K562 (cell line): ENCODE data around the gene EDRF1. TPM values are rescaled to one million over a fixed set of nuclear protein-coding genes. Genes with fewer than 3 reads are reported as not detected.

Experiments
- ATAC-seq: fragments of 200-7000 bp; cut with Tn5 transposase; 3 replicates; pipeline ENCODE4 v1.9.1; 2020; ENCODE audit warnings: moderate library complexity
- BruUV-seq: library from RNA; stranded (reverse); fragments of 400-500 nt; replicated peaks from 2 replicates; lab custom pipeline; 2021; lab: Mats Ljungman, UMichigan
- CTCF ChIA-PET: fragments of 300-600 bp; formaldehyde crosslinking; extraction: SDS; loops from one replicate; lab custom pipeline; 2021; ENCODE audit warnings: low intra/inter-chr PET ratio; lab: Yijun Ruan, JAX
- POLR2A ChIA-PET: fragments of 300-600, 350-650 bp; sonication (Branson Sonifier 250); formaldehyde crosslinking; extraction: SDS; loops from one replicate; lab custom pipeline; 2021; ENCODE audit warnings: antibody characterized with exemption, inconsistent platforms; lab: Yijun Ruan, JAX
- DNase-seq, 4 experiments: peaks; one replicate each; pipeline versions ENCODE4 v3.0.0 to v3.0.0-alpha.2; 2011 to 2018; ENCODE audit warnings: low spot score in 3 of 4, mixed read lengths in 3 of 4; ENCODE audit errors: extremely low read depth in 1 of 4
- FAIRE-seq: peaks from 2 replicates; lab custom pipeline; 2011; peaks lifted over from hg19 to GRCh38; lab: Jason Lieb, UNC
- H2AFZ ChIP-seq: 2 replicates; pipeline ENCODE4 v1.6.0; 2011; ENCODE audit warnings: low read depth, low read length, control low read depth, inconsistent platforms
- H3K27ac ChIP-seq: fragments of 200-600 bp; 3 replicates; pipeline ENCODE4 v1.8.0; 2011; ENCODE audit warnings: low read depth, mild to moderate bottlenecking, control low read depth, inconsistent platforms, low read length, moderate library complexity, mixed read lengths; ENCODE audit errors: extremely low read depth
- H3K27me3 ChIP-seq, 2 experiments: fragments of 300-600 bp in 1 of 2; 2 replicates in 1 of 2; 3 replicates in 1 of 2; pipeline versions ENCODE4 v1.6.0 to v1.8.0; 2011; ENCODE audit warnings: inconsistent platforms in 2 of 2, low read length in 2 of 2, mild to moderate bottlenecking in 1 of 2, mixed read lengths in 1 of 2, moderate library complexity in 1 of 2; ENCODE audit not compliant: control insufficient read depth in 2 of 2, insufficient read depth in 2 of 2
- H3K36me3 ChIP-seq: fragments of 300-600 bp; 3 replicates; pipeline ENCODE4 v1.8.0; 2011; ENCODE audit warnings: mild to moderate bottlenecking, low read length, inconsistent platforms; ENCODE audit not compliant: control insufficient read depth, insufficient read depth
- H3K4me1 ChIP-seq, 2 experiments: fragments of 200-600 bp in 1 of 2; replicated peaks in 1 of 2; 2 replicates in 1 of 2; 3 replicates in 1 of 2; pipeline versions ENCODE4 v1.5.1 to v1.8.0; 2011; ENCODE audit warnings: inconsistent platforms in 2 of 2, low read length in 2 of 2, mild to moderate bottlenecking in 1 of 2, mixed read lengths in 1 of 2, moderate library complexity in 1 of 2; ENCODE audit not compliant: control insufficient read depth in 2 of 2, insufficient read depth in 2 of 2
- H3K4me2 ChIP-seq: 2 replicates; pipeline ENCODE4 v1.6.1; 2011; ENCODE audit warnings: low read length, control low read depth, inconsistent platforms, mixed read lengths; ENCODE audit not compliant: insufficient read depth
- H3K4me3 ChIP-seq: fragments of 200-600 bp; sonication (generic), shearing (Covaris generic); 2 replicates; pipeline ENCODE4 v1.5.1; 2016; ENCODE audit warnings: control low read depth, inconsistent platforms
- H3K79me2 ChIP-seq: fragments of 200-600 bp; 3 replicates; pipeline ENCODE4 v1.8.0; 2011; ENCODE audit warnings: low read length, inconsistent platforms; ENCODE audit not compliant: control insufficient read depth, insufficient read depth
- H3K9ac ChIP-seq, 2 experiments: 2 replicates each; pipeline versions ENCODE4 v1.6.0 to v1.6.1; 2011; ENCODE audit warnings: low read depth in 2 of 2, low read length in 2 of 2, control low read depth in 1 of 2, inconsistent platforms in 1 of 2, mild to moderate bottlenecking in 1 of 2, mixed read lengths in 1 of 2; ENCODE audit not compliant: insufficient read depth in 1 of 2
- H3K9me1 ChIP-seq: one replicate; pipeline ENCODE4 v1.6.0; 2011; ENCODE audit warnings: inconsistent platforms, mild to moderate bottlenecking, low read length, moderate library complexity; ENCODE audit not compliant: control insufficient read depth, insufficient read depth
- H3K9me3 ChIP-seq: replicated peaks from 2 replicates; pipeline ENCODE4 v1.5.1; 2011; ENCODE audit warnings: low read depth, low read length, inconsistent platforms; ENCODE audit not compliant: control insufficient read depth, insufficient read depth
- H4K20me1 ChIP-seq: replicated peaks from 2 replicates; pipeline ENCODE4 v1.6.1; 2011; ENCODE audit warnings: low read length, inconsistent platforms, mixed read lengths; ENCODE audit not compliant: control insufficient read depth, insufficient read depth
- ARID2 ChIP-seq: fragments of 450-650 bp; IDR thresholded peaks from 2 replicates; pipeline ENCODE4 v1.6.1; 2017; ENCODE audit warnings: antibody characterized with exemption, mild to moderate bottlenecking
- ASH1L ChIP-seq: fragments of 450-650 bp; IDR thresholded peaks from 2 replicates; pipeline ENCODE4 v1.6.1; 2018; ENCODE audit warnings: borderline replicate concordance, mild to moderate bottlenecking, low read depth; ENCODE audit not compliant: partially characterized antibody
- CBFA2T2 ChIP-seq: fragments of 450-650 bp; conservative IDR thresholded peaks from 2 replicates; pipeline ENCODE4 v1.6.1; 2017; ENCODE audit warnings: mild to moderate bottlenecking
- CBFA2T3 ChIP-seq: fragments of 450-650 bp; IDR thresholded peaks from 2 replicates; pipeline ENCODE4 v1.6.1; 2017
- ELK1 ChIP-seq: sonication (generic); formaldehyde crosslinking; IDR thresholded peaks from 2 replicates; pipeline ENCODE4 v1.8.1; 2022; ENCODE audit warnings: missing genetic modification reagents
- ERF ChIP-seq: fragments of 450-650 bp; formaldehyde crosslinking; IDR thresholded peaks from 2 replicates; pipeline ENCODE4 v1.4.0; 2020; ENCODE audit warnings: mild to moderate bottlenecking, mixed read lengths
- FOXJ3 ChIP-seq: sonication (generic); formaldehyde crosslinking; IDR thresholded peaks from 2 replicates; pipeline ENCODE4 v1.4.0; 2020; ENCODE audit warnings: mild to moderate bottlenecking, missing genetic modification reagents
- IRF2 ChIP-seq: sonication (generic); formaldehyde crosslinking; IDR thresholded peaks from 2 replicates; pipeline ENCODE4 v1.8.1; 2022; ENCODE audit warnings: mild to moderate bottlenecking, missing genetic modification reagents
- PRMT5 ChIP-seq: sonication (generic); formaldehyde crosslinking; IDR thresholded peaks from 2 replicates; pipeline ENCODE4 v1.5.0; 2020; ENCODE audit warnings: missing genetic modification reagents
- SAFB2 ChIP-seq: fragments of 200-400 bp; formaldehyde crosslinking; IDR thresholded peaks from 2 replicates; pipeline ENCODE4 v1.6.1; 2018; ENCODE audit warnings: borderline replicate concordance, low read length, low read depth, moderate library complexity; ENCODE audit not compliant: severe bottlenecking
- SMARCE1 ChIP-seq: fragments of 450-650 bp; IDR thresholded peaks from 2 replicates; pipeline ENCODE4 v1.7.1; 2016; ENCODE audit warnings: mild to moderate bottlenecking
- TFAP4 ChIP-seq: sonication (generic); formaldehyde crosslinking; IDR thresholded peaks from 2 replicates; pipeline ENCODE4 v1.8.0; 2022; ENCODE audit warnings: missing genetic modification reagents, mild to moderate bottlenecking, moderate library complexity, borderline replicate concordance
- ZFPM2 ChIP-seq: fragments of 250-450 bp; sonication (Bioruptor Pico); IDR thresholded peaks from 2 replicates; pipeline ENCODE4 v1.5.1; 2022; ENCODE audit warnings: mild to moderate bottlenecking
- ZKSCAN1 ChIP-seq: fragments of 150-350 bp; IDR thresholded peaks from 2 replicates; pipeline ENCODE4 v1.6.1; 2016; ENCODE audit warnings: low read depth, low read length
- ZNF316 ChIP-seq: fragments of 450-650 bp; IDR thresholded peaks from 2 replicates; pipeline ENCODE4 v1.6.1; 2016
- ZNF780A ChIP-seq: fragments of 250-450 bp; sonication (Bioruptor Pico); IDR thresholded peaks from 2 replicates; pipeline ENCODE4 v1.5.0; 2021; ENCODE audit warnings: mild to moderate bottlenecking
- WGBS: fragments of 100-300 bp; shearing (Covaris generic); methylation state at CpG from one replicate; pipeline ENCODE4 v1.1.6; 2016; ENCODE audit warnings: low coverage, mixed read lengths; ENCODE audit not compliant: insufficient coverage; ENCODE audit errors: missing lambda C conversion rate; 5-methylcytosine and 5-hydroxymethylcytosine counted together
- in situ Hi-C: fragments of 300-500 bp; cut with MboI; formaldehyde crosslinking; loops from 4 replicates; pipeline ENCODE4 v1.15.0; 2018; ENCODE audit warnings: inconsistent platforms, mixed read lengths
- intact Hi-C: fragments of 100-400 bp; cut with micrococcal nuclease; formaldehyde crosslinking; loops from 2 replicates; pipeline ENCODE4 v1.14.2; 2022
- polyA plus RNA-seq, 8 experiments: library from polyadenylated mRNA; depleted of rRNA in 4 of 8; stranded (reverse) in 5 of 8; unstranded in 3 of 8; fragments of >200 nt; fragmentation: Nextera tagmentation in 2 of 8; fragmentation: Illumina TruSeq in 1 of 8; extraction: Ambion mirVana in 2 of 8; extraction: Trizol in 1 of 8; gene quantifications; 2 replicates each; pipeline versions ENCODE4 v1.2.1 to v1.2.3, GENCODE V29; 2011 to 2014; ENCODE audit warnings: inconsistent platforms in 1 of 8, missing spikeins in 1 of 8
- total RNA-seq, 7 experiments: library from RNA; depleted of rRNA in 6 of 7; stranded (reverse); fragments of >200 nt in 6 of 7; fragmentation: Illumina TruSeq in 2 of 7; extraction: Trizol in 2 of 7; gene quantifications; 2 replicates each; pipeline versions ENCODE4 v1.2.1 to v1.2.3, GENCODE V29; 2011 to 2021; ENCODE audit warnings: low replicate concordance in 1 of 7

The EDRF1 gene
- total and polyA plus RNA-seq, 9 of the 15 experiments (the other 6 are each of a cell fraction or from before 2014, with no cell fraction given), result 7.6 to 26.0 (median 18.6) TPM

GRCh38 chr10:125799451-125800182 is 80.1 kb downstream of the EDRF1 start (continued):
- TF ChIP-seq SAFB2, result no peak
- TF ChIP-seq ELK1 (CRISPR knock-in tag), result no peak
- TF ChIP-seq TFAP4 (CRISPR knock-in tag), result peak; percentile 23; the same call in 1 of the 2 replicates
- peak; percentile 22; the same call in 1 of the 2 replicates for TF ChIP-seq ZNF316
- peak; percentile 79 for TF ChIP-seq CBFA2T3
- no peak for TF ChIP-seq ZNF780A (CRISPR knock-in tag)
- TF ChIP-seq CBFA2T2, result peak; percentile 63

- 82% methylated on average over 1 of the region's 1 CpG for WGBS
- no peaks in the 10 kb centered on the region for H3K9me3 ChIP-seq
- H3K9me1 ChIP-seq, result no peaks in the 10 kb centered on the region
- H3K4me3 ChIP-seq, result no peak overlapping the region
- H4K20me1 ChIP-seq, result no peaks in the 10 kb centered on the region; the same call in 1 of the 2 replicates
- no peak overlapping the region for H3K9ac ChIP-seq
- no peak overlapping the region for H3K27ac ChIP-seq
- in situ Hi-C loops (no loop called here), intact Hi-C loops (no loop called here)
- no peak for DNase-seq
- CTCF ChIA-PET, result no interaction called here
- no peaks in the 10 kb centered on the region for H3K27me3 ChIP-seq
- BruUV-seq, result no TSS peak
- no peaks in the 10 kb centered on the region for H3K79me2 ChIP-seq
- no peak for FAIRE-seq
- no peak overlapping the region for H2AFZ ChIP-seq
- no peak overlapping the region for H3K4me2 ChIP-seq
- ATAC-seq, result no peak
- H3K36me3 ChIP-seq, result peaks cover 23% of the 10 kb centered on the region; the same call in 2 of the 3 replicates
- peaks cover 0 to 4% of the 10 kb centered on the region in 2 experiments; a peak in 2 of 5 replicates for H3K4me1 ChIP-seq
- POLR2A ChIA-PET, result interaction anchor here (0.5 to 2.5 kb wide), 3 partner anchors 13 to 507 kb away, joined by 3 to 9 read pairs (median 3); no protein-coding TSS in a partner anchor
- TF ChIP-seq SMARCE1 (no peak), ARID2 (no peak), ASH1L (no peak), ZFPM2 (CRISPR knock-in tag) (no peak), ZKSCAN1 (no peak), IRF2 (no peak), FOXJ3 (CRISPR knock-in tag) (no peak), PRMT5 (CRISPR knock-in tag) (no peak), ERF (CRISPR knock-in tag) (no peak)
These were observed 82.1 kb downstream of the EDRF1 start for GRCh38 chr10:125801574-125801973.
